Globus pallidus (tissue), 1 donor: ENCODE measurements around the gene ZNF497.

Source experiments
- DNase-seq: peaks from one replicate; pipeline ENCODE4 v3.0.0-alpha.2; 2015; ENCODE audit warnings: low spot score

Gene ZNF497

DNA sequence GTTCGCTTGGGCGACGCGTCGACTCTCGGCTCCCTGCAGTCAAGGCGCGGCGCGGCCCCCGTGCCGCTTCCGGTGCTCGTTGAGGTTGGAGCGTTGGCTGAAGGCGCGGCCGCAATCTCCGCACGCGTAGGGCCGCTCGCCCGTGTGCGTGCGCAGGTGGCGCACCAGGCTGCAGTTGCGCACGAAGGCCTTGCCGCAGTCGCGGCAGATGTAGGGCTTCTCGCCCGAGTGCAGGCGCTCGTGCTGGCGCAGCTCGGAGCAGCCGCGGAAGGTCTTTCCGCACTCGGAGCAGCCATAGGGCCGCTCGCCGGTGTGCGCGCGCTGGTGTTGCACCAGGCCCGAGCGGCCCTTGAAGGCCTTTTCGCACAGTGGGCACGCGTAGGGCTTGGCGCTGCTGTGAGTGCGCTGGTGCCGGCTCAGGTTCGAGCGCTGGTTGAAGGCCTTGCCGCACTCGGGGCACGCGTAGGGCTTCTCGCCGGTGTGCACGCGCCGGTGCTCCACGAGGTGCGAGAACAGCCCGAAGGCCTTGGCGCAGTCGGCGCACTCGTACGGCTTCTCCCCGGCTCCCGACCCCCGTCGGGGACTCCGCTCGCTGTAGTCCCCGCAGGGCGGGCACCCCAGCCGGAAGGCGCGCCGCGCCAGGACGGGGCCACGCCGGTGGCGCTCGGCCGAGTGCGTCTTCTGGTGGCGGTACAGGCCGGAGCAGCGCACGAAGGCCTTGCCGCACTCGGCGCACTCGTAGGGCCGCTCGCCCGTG lies 5.3 kb upstream of the ZNF497 start:
- DNase-seq = no peak

DNA sequence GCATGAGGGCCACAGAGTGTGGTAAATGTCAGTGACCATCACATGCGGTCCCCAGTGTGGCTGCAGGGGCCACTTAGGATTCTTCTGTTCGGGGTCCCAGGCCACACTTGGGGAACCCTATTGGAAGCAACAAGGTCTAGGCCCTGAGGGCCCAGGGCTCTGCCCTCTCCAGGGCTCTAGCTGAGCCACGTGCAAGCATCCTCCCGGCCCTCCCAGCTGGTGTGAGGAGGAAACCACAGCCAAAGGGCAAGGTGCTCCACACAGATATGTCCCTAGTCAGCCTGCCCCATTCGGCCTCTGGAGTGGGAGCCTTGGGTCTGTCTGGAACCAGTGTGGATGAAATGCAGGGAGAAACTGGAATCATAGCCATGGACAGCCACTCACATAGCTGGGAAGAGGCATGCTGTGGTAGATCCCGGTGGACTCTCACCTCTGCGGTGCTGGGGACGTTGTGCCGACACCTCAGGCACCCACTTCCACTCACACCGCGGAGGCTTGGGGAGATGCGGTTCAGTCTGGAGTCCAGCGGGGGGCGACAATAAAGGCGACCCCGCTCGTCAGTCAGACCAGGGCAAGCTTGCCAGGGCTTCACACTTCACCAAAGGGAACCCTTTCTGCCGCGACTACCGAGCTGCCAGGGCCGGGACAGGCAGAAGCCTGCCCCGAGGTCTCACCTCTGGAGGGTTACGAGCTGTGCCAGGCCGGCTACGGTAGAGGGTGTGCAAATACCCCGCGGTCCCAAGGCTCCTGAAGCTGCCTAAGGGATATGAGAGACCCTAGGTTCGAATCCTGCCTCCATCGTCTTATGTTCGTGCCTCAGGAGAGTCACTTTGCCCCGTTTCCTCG lies 4.3 kb upstream of the ZNF497 start:
- DNase-seq = no peak

DNA sequence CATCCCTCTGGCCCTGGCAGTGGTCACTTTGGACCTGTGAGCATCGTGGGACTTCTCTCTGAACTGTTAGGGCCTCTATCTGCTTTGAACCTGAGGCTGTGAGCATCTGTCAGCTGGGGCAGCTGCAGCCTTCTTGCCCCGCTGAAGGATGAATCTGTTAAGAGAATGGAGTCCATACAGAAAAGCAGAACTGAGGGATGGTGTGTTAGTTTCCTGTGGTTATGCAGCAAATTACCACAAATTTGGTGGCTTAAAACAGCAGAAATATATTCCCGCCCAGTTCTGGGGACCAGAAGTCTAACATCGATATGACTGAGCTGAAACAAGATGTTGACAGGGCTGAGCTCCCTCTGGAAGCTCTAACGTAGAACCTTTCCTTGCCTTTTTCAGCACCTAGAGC lies 1.6 kb upstream of the ZNF497 start:
- DNase-seq = no peak

DNA sequence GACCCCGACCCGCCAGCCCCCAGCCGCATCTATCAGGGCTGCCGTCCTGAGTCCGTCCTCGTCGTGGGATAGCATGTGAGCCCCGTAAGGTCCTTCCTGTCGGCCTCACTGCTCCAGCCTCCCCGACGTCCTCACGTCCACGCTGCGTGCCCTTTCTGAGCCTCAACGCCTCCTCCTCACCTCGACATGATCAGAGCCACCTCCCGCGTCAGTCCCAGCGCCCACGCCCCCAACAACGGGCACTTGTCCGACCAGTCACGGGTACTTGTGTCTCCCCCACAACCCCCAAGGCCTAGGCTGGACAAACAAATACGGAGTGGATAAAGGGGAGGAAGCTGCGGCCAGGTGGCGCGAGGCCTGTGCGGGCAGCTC lies 665 bp downstream of the ZNF497 start:
- DNase-seq = no peak

DNA sequence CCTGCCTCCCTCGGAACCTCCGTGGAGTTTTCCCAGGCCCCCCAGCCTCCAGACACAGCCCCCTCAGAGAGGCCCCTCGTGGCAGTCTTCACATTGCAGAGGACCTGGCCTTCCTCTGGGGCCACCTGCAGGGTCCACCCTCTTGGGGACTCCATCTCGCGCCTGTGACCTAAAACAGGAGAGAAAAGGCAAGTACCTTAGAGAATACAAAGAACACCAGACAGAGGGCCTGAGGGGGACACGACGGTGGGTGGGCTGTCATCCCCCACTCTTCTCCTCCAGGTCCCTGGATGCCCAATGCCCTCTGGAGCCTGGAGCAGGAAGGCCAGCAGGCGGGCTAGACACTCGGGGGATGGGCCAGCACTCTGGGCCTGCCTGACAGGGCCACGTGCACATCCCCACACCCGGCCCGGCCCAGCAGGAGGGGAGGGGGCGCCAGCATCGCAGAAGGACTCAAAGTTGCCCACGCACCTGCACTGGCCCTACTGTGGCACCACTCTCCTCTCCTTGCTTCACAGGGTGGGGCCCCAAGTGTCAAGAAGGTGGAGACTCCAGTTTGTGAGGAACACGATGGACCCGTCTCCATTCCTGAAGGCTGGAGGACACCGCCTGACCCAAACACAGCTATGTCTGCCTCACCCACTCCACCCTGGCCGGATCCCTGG lies 4.9 kb downstream of the ZNF497 start:
- DNase-seq = no peak

DNA sequence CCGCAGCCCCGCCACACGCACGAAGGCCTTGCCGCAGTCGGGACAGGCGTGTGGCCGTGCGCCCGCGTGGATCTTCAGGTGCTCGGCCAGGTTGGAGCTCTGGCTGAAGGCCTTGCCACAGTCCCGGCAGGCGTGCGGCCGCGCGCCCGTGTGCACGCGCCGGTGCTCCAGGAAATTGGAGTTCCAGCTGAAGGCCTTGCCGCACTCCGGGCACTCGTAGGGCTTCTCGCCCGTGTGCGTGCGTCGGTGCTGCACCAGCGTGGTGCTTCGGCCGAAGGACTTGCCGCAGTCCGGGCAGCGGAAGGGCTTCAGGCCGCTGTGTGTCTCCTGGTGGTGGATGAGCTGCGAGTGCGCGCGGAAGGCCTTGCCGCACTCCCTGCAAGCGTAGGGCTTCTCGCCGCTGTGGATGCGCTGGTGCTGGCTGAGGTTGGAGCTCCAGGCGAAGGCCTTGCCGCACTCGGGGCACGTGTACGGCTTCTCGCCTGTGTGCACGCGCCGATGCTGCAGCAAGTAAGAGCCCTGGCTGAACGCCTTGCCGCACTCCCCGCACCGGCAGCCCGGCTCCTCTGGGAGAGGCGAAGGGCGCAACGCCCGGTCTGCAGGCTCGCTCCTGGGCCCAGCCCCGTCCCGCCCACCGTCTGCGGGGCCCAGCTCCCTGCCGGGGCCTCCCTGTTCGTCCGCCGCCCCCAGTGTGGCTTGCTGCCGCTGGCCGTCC lies 5.6 kb downstream of the ZNF497 start:
- no peak for DNase-seq

DNA sequence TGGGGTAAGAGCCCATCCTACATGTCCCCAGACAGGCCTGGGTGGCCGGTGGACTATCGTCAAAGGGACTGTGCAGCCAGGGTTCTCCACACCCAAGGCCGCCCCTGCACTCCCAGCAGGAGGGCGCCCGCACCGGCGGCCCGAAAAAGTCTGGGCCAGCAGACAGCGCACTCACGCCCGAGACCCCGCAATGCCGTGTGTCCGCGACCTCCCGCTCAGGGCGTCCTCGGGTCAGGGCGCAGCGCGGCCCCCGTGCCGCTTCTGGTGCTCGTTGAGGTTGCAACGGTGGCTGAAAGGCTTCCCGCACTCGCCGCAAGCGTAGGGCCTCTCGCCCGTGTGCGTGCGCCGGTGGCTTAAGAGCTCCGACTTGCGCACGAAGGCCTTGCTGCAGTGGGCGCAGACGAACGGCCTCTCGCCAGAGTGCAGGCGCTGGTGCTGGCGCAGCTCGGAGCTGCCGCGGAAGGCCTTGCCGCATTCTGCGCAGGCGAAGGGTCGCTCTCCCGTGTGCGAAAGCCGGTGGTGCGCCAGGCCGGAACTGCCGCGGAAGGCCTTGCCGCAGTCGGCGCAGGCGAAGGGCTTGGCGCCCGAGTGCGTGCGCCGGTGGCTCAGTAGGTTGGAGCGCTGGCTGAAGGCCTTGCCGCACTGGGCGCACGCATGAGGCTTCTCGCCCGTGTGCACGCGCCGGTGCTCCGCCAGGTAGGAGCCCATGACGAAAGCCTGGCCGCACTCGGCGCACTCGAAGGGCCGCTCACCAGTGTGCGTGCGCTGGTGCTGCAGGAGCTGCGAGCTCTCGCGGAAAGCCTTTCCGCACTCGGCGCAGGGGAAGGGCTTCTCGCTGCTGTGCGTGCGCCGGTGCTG lies 6.4 kb downstream of the ZNF497 start:
- no peak for DNase-seq

DNA sequence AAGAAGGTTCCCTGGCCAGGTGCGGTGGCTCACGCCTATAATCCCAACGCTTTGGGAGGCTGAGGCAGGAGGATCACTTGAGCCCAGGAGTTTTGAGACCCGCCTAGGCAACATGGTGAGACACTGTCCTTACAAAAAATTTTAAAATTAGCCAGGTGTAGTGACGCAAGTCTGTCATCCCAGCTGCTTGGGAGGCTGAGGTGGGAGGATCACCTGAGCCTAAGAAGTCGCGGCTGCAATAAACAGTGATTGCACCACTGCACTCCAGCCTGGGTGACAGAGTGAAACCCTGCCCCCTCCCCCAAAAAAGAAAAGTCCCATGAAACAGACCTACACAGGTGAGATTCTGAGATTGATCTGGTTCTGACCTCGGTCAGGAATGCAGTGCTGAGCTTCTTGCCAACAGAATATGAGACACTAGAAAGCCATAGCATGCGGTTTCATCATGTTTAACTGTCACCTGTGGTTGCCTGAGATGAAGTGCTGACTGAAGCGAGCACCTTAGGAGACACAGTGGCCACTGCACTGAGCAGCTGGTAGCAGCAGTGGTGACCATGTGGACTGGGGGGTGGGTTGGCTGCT lies 7.2 kb downstream of the ZNF497 start:
- DNase-seq = no peak

DNA sequence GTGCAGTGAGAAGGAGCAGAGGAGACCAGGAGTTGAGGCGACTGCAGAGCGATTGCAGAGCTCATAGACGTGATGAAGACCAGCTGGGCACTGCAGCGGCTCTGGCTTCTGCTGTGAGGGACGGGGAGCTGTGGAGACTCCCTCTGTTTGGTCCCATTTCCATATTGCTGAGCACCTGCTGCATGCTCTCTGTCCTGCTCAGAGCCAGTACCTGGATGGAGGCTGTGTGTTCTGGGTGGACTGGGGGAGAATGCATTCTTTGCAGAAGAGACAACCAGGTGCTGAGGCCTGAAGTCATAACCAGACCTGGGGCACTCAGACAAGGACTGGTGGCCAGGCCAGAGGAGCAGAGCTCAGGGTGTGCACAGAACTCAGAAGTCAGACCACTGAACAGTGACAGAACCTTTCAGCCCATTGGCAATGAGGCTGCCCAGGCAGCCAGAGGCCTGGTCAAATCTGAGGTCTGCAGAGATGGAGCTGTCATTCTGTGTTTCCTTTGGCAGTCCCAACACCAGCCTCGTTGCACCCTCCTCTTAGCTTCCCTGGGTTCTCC lies 8.0 kb downstream of the ZNF497 start:
- DNase-seq = no peak

DNA sequence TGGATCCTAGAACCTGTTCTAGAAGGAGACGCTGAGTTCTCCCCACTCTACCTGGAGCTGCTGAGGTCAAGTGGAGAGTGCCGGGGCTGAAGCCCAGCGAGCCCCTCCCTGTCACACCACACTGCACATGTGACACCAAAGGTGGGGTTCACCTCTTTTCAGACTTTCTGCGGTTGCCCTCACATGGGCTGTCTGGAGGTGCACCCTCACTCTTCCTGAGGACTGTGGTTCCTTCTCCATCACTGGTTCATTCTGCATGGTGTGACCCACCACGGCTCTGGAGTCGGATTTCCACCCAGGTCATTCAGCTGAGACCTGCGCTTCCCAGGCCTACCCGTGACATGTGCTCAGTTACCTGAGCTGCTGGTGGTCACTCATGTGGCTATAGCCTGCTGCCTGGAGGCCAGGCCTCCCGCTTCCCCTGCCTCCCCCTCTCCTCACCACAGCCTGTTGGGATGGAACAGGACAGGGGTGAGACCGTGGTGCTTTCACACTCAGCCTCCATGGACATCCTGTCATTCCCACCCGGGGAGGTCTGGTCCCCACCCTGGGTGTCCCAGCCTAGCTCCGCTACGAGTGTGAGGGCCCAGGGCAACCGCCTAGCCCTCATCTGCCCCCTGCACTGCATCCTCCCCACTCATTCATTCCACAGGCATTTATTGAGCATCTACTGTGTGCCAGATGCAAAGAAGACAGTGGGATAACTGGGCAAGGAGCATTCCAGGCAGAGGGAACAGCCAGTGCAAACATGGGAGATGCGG lies 8.7 kb downstream of the ZNF497 start:
- no peak for DNase-seq

DNA sequence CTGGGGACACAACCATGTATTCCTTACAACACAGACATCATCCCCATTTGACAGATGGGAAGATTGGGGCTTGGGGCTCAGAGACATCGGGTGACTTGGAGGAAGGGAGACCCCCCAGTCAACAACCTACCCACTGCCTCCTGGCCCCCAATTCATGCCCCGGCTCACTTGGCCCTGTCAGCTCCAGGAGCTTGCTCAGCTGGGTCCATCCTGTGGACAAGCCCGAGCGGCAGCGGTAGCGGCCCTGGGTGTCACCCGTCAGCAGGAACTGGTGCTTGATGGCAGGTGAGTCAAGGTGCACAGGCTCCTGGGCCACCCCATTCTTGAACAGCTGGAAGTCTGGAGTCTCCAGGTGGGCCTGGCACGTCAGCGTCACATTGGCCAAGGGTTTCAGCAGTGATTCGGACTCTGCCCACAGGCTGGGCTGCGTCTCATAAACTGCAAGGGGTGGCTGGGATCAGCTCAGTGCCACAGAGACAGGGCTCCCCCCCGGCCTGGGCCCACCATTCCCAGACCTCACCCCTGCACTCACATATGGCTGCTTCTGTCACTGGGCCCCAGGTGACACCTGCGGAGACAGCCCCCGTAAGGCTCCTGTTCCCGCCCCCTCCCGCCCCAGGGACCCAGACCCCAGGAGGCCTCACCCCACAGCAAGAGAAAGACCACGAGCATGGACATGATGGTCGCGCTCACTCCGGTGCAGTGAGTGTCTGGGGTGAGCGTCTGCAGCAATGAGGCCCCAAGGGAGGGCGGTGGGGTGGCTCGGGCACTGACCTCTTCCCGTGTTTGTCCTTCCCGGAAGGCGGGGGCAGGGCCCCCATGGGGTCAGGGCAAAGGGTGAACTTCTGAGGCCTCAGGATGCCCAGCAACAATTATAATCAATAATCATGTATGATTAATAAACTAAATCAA lies 9.5 kb downstream of the ZNF497 start, which contains the start of gene A1BG:
Gene A1BG (minus strand): TSS at position 733 of the 912 bp plus-strand sequence. CDS start 55 bp downstream, at position 678.
- no peak for DNase-seq

DNA sequence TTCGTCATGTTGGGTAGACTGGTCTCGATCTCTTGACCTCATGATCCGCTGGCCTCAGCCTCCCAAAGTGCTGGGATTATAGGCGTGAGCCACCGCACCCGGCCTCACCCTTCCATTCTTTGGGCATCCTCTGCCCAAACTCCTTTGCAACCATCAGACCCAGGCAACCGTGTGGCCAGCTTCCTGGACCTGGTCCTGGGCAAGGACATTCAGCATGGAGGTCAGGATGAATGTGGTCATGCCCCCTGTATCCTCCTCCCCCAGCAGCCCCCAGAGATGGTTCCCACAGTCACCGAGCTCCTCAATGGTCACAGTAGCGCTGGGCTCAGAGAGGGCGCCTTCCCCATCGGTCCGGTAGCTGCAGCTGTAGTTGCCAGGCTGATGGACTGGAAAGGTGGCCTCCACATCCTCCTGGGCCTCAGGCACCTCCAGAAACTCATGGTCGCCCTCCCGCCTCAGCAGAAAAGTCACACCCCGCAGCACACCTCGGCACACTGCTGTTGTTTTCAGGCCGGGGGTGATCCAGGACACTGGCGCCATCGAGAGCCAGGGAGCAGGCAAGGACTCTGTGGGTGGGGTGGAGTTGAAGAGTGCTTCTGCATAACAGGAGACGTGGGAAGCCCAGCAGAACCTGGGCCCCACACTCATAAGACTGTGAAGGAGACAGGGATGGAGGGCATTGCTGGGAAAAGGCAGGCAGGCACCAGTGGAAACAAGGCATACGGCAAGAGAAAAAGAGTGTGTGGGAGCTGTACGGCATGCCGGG lies 10.4 kb downstream of the ZNF497 start:
- no peak for DNase-seq

DNA sequence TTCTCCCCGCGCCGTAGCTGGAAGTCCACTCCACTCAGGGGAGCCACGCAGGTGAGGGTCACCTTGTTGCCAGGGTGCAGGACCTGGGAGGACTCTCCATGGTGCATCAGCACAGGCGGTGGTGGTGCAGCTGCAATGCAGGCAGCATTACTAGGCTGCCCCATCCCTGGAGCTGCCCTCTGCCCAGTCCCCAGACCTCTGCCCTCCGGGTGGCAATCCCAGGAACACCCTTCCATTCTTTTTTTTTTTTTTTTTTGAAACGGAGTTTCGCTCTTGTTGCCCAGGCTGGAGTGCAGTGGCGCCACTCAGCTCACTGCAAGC lies 11.0 kb downstream of the ZNF497 start:
- DNase-seq = no peak

DNA sequence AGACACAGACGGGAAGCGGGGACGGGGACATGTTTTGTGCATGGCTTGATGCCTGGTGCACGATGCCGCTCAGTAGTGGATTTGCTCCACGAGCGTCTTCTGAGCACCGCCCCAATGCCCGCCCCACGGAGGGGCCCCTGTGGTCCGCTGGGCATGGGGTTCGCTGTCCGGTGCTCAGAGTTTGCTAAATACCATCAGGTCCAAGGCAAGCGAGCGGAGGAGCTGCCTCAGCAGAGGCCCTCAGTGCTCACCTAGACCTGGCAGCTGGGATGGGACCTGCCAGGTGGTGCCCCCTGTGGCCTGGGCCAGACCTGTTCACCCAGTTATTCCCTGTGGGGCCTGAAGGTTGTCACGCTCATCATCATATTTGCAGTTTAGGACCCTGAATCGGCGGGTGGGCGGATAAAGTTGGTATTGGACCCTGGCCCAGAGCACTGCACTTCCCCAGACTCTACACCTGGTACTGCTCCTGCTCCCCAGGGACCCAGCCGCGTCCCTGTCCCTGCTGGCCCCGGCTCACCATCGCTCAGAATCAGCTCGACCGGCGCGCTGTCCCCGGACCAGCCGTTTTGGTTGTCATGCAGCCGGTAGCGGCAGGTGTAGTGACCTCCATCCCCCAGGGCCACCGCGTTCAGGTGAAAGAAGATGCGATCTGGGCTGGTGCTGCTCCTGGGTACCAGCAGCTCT lies 11.5 kb downstream of the ZNF497 start:
- DNase-seq = no peak

DNA sequence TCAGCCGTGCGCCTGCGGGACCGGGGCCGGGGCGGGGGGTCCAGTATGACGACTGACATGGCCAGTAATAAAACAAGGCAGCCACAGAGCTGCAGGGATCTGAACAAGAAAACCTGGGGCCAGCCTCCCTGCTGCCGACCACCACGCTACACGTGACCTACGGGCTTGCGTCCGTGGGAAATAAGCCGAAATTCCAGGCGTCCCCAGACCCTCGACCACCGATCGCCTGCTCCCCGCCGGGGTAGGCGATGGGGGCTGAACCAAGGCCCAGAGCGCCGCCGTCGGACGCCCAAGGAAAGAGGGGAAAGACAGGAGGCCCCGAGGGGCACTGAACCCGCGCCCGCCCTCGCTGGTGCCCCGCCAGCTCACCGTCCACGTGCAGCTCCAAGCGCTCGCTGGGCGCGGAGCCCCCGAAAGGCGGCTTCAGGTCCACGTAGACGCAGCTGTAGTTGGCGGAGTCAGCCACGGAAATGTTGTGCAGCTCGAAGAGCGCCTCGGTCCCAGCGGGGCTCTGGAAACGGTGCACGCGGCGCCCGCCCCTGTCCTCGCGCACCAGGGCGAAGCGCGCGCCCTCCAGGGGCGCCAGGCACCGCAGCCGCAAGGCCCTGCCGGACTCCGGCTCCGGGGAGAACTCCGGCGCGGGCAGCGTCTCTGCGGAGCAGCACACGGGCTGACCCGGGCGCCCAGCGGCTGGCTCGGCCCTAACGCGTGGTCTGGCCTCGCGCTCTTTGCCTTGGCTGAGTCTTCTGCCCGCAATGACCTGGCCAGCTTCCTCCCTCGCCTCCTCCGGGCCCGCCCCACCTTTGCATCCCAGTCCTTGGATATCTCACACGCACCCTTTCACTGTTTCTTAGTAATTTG lies 12.3 kb downstream of the ZNF497 start:
- DNase-seq = no peak

DNA sequence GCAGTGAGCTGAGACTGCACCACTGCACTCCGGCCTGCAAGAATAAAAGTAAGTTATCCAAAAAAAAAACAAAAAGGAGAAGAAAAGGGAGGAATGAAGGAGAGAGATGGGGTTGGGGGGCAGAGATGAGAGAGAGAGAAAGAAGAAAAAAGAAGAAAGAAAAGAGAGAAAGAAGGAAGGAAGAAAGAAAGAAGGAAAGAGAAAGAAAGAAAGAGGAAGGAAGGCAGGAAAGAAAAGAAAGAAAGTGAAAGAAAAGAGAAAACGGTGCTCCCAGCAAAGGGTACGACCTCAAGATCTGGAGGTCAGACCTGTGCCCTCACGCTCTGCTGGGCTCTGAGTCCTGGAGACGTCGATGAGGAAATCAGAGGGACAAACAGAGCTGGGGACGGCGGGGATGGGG lies 13.0 kb downstream of the ZNF497 start:
- DNase-seq = no peak
